COR-L47 (cell line): ENCODE measurements around the gene HIP1R.

ENCODE experiments used
- DNase-seq: peaks from one replicate; lab custom pipeline; 2025; lab: John Stamatoyannopoulos, UW

Gene HIP1R

DNA sequence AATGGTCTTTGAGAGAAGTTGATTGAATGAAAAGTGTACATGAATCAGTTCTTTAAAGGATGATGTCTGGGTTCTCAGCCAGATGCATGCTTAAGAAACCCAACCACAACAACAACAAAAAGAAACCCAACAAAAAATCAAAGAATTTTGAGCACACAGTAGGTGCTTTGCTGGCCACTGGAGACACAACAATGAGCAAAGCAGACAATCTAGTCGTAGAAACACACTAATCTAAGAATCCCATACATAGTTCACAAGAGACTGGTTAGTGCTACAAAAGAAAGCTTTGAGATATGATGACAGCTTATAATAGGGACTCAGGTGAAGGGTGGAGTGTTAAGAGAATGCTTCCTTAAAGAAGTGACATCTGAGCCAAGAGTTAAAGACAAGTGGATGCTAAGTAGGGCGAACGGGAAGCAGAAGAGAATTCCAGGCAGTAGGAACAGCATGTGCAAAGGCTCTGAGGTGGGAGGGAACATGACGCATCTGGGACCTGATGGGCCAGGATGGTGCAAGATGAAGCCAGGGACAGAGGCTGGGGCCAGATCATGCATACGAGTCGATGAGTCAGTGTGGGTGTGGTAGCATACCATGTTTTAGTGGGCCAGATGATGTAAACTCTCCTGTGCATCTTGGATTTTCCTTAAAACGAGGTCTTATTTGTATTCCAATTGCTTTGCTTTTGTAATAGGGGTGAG is 4.6 kb upstream of the HIP1R start:
- DNase-seq, result no peak

DNA sequence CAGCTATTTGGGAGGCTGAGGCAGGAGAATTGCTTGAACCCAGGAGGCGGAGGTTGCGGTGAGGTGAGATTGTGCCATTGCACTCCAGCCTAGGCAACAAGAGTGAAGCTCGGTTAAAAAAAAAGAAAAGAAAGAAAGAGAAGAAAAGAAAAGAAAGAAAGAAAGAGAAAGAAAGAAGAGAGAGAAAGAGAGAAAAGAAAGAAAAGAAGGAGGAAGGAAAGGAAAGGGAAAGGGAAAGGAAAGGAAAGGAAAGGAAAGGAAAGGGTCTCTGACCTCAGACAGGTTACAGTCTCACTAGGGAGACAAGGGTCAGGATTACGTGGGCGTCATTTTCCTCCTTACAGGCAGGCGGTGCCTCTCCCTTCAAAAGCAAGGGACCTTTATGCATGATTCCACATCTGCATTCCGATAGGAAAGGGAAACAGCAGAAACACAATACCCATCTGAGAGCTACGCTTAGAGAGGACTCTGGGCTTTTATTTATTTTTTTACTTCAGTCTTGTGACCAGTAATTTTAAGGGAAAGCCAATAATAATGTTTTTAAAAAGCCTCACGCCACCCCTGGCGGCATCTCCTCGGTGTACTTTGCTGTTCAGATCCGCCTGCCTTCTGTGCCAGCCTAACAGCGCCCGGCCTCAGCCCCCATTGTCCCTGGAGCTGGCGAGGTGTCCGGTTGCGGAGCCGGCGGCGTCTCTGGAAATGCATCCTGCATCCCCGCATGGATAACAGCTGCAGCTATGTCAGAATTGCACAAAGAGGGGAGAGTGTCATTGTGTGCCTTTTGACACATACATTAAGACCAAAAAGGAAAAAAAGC is 945 bp upstream of the HIP1R start:
- peak; percentile 50 for DNase-seq

DNA sequence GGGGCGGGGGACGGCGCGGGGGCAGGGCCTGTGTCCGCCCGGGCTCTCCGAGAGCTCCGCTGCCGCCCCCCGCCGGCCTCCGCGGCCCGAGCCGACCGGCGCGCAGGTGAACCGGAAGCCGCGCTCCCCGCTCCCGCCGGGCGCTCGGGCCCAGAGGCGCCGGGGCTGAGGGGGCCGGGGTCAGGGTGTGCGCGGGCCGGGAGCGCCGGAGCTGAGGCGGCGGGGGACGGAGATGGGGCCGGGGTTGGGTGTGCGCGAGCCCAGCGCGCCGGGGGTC is 431 bp downstream of the HIP1R start:
- DNase-seq, result peak; percentile 16

DNA sequence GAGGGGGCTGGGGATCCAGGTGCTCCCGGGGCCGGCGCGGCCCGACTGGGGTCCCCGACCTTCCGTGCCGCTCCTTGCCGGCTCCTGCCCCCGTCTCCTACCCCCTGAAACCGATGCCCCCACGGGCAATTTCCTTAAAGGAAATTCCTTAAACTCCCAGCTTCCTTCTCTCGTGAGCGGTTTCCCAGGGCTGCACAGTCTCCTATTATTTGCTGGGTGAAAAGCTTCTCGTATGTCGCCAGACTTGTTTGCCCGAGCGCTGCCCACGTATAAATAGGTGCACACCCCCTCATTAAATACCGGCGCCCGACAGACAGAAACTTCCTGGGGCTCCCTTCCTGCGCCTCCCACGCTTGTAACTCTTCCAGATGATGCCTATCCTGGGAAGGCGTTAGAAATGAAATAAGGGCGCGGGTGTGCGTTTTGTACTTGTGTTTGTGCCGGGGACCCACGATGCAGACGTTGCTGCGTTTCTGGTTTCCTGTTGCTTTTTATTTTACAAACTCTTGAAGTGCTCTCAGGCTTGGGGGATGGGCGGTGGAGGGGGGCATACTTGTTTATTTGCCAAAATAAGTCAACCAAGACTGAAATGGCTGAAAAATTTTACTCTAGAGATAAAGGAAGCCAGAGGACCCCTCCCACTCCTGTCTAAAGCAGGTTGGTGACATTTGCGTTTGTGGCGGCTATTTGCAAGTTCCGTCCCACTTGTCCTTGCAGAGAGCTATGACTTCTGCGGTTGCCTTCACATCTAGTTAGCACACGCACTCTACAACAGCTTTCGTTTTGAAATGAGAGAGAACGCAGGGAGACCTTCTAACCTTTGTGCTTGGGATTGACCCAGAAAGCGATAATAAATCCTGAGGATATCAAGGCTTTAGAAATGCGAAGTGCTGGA is 1.0 kb downstream of the HIP1R start:
- peak; percentile 16 for DNase-seq

DNA sequence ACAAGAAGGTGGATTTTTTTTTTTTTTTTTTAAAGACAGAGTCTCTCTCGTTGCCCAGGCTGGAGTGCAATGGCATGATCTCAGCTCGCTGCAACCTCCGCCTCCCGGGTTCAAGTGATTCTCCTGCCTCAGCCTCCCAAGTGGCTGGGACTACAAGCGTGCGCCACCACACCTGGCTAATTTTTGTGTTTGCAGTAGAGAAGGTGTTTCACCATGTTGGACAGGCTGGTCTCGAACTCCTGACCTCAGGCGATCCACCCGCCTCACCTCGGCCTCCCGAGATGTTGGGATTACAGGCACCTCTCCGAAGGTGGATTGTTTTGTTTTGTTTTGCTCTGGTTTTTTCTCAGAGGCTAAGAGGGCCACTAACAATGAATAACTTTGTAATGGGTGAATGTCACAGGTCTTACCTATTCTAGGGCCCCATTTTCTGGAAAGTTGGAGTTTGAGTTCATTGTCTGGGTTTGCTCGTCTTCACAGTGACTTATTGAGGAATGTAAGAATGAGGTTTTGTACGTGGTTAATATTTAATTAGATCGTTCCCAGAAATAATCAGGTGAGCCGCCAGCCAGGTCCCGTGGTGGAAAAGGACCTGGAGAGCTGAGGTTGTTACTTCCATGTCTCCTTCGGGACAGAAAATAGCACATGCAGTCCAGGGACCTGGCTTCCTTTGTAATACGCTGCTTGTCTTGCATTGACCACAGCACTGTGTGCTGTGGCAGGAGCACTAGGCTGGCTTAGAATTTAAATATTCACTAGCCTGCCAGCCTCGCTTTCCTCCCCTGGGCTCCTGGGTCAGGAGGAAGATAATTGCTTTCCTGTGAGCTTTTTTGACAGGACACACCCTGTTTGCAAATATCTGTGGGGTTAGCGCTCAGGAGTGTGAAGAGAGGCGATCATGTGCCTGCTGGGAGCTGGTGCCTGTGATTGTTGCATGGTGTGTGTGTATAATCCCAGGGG is 2.3 kb downstream of the HIP1R start:
- peak; percentile 60 for DNase-seq

DNA sequence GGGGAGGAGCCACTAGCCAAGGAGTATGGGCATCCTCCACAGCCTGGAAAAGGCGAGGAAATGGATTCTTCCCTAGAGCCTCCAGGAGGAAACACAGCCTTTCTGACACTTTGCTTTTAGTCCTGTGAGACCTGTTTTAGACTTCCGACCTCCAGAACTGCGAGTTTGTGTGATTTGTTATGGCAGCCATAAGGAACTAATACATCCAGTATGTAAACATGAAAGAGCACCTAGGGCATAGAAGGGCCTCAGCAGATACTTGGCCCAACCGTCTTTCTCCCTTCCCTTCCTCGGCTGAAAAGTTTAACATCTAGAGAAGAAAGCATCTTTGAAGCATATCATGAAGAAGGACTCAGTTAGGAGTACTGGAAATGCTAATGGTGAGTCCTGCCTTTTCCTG is 3.6 kb downstream of the HIP1R start:
- no peak for DNase-seq

DNA sequence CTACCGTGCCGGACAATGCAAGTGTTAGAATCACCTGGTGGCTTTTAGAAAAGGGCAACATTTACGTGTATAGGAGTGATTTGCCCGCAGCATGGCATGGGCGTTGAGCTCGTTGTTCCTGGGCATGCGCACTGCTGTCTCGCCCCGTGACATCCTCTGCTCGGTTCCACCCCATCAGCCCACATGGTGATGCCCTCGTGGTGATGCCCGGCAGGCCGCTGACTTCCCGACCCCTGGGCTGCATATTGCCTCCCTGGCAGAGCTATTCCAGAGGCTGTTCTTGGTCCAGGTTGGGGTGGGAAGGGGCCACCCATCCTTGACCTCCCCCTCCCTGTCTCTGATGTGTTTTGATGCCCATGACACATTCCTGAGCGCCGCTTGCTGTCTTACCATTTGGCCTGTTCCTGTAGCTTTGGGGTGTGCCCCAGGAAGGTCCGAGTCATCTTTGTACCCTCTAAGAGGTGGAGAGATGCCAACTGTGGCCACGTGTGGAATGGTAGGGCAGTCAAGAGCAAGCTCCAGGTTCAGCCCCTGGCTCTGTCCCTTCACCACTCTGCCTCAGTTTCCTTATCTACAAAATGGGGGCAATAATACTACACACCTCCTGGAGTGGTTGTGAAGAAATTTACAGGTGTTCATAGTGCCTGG is 4.8 kb downstream of the HIP1R start:
- no peak for DNase-seq

DNA sequence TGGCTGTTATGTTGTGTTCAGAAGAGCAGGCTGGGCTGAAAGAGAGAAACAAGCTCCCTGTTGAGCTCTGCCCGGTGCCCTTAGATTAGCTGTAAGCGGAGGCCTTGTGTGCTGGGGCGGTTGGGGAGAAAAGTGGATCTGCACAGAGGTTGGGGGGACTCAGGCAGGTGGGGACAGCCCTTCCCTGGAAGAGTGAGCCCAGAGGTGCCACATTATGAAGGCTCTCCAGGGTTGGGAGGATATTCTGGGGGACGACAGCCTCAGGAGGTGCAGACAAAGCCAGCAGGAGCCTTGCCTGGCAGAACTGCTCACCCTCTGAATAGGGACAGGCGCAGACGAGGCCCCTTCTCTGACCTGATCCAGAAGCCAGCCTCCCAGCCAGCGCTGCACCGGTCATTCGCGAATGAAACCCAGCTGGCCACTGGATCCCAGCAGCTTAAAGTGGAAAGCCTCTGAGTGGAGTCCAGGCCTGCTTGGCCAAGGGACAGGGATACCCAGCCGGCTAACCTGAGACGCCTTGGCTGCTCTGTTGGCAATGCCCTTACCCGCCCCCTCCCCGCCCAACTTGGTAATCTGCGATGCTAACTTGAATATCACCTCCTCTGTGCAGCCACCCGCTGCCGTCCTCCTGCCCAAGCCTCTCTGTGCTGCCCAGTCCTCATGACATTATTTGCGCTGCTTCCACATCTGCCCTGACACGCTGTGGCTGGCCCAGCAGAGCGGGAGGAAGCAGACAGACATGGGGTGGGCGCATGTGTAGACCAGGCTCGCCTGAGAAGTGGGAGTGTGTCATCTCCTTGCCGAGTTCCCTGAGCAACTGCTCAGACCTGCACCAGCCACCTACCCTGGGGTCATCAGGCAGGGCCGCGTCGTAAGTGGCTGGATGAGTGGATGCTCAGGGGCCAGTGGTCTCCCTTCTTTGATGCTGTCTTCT is 5.6 kb downstream of the HIP1R start:
- no peak for DNase-seq

DNA sequence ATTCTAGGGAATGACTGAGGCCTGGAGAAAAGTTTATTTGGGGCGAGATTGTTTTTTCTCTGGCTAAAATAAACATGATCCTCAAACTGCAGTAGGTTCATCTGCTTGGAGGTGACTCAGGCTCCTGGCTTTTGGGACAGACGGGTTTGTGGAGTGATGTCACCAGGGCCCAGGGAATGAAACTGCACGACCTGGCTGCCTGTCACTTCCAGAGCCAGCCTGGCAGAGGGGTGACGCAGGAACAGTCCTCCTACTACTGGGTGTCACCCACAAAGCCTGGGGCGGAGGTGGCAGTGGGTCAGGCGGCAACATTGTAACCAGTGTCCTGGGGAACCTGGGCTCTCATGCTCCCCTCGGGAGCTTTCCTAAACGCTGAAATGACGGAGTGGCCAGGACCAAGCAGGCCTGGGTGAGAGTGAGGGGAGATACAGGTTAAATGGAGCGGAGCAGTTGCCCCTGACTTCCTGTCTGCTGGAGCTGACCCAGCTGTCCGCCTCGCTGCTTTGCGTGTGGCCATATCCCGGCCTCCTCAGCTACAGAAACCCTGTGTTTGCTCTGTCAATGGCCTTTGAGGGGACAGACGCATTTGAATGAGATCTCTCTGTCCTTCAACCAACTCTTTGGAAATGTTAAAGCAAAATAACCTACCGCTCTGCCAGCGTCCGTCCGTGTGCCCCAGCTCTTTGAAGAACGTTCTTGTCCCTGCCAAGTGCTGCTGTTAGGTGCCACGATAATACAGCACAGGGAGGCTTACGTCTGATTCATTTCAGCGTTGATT is 6.5 kb downstream of the HIP1R start:
- DNase-seq, result no peak

DNA sequence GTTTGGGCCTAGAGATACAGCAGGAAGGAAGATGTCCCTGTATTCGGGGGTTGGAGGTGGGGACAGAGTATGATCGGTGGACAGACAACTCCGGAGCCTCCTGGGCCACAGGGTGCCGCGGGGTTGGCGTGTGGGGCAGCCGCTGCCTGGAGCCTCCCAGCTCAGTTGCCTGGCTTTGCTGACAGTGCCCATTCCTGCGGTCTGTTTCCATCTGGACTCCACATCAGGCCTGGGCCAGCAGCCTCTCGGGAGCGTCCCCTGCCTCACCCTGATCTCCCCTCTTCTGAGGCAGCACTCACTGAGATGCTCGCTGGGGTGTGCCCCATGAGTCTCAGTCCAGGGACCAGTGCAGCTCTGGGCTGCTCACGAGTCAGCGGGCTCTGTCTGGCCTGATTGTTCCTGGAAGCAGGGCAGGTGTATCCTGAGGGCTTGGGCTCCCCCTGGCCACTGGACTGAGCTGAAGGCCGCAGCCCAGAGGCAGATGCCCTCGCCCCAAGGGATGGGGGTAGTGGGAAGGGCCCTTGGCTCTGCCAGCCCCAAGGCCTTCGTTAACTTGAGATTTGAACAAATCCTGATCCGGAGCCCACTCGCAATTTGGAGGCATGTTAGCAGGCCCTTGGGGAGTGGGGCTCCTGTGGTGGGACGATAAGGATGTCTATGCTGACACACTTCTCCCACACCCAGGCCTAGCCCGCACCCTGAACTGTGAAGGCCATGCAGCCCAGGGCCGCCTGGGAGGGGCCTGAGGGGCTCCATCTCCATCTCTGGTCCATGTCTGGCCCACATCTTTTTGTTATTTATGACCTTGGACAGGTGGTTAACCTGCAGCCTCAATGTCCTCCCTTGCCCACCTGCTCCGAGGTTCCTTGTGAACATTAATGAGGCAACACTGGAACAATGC is 7.5 kb downstream of the HIP1R start:
- no peak for DNase-seq

DNA sequence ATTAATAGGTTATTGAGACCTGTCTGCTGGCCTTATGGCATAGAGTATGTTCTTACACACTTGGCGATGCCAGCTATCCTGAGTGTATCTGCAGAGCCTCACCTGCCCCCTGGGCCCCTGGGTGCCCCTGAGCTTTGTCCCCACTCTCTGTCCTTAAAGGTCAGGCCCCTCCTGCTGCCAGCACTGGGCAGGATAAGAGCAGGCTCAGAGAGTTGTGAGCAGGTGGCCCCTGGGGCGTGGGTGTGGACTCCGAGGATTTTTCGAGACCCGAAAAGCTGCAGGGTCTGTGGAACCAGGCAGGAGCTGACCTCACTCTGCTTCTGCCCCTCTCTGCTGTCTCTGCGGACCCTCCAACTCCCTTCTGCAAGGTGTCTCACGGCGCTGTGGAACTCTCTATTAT is 8.2 kb downstream of the HIP1R start:
- no peak for DNase-seq

DNA sequence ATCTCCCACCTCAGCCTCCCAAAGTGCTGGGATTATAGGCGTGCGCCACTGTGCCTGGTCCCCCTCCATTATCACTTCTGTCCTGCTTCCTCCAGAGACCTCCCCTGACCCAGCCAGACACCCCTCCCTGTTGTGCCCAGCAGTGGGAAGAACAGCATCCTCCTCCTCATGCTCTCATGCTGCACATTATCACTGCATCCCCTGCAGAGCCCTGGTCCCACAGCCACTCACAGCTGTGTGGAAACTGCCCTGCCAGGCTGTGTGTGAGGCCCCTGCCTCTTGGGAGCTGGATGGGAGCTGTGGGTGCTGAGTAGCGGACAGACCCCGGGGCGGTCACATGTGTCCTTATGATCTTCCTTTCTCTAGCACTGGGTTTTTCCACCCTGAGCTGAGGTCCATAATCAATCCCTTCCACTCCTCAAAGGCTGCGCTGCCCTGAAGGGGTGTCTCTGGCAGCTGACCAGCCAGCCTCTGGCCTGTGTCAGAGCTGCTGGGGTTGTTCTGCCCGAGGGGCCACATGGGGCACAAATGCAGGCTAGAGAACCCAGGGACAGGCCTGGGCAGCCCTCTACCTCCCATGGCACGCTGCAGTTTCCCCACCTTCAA is 9.2 kb downstream of the HIP1R start:
- DNase-seq, result no peak

DNA sequence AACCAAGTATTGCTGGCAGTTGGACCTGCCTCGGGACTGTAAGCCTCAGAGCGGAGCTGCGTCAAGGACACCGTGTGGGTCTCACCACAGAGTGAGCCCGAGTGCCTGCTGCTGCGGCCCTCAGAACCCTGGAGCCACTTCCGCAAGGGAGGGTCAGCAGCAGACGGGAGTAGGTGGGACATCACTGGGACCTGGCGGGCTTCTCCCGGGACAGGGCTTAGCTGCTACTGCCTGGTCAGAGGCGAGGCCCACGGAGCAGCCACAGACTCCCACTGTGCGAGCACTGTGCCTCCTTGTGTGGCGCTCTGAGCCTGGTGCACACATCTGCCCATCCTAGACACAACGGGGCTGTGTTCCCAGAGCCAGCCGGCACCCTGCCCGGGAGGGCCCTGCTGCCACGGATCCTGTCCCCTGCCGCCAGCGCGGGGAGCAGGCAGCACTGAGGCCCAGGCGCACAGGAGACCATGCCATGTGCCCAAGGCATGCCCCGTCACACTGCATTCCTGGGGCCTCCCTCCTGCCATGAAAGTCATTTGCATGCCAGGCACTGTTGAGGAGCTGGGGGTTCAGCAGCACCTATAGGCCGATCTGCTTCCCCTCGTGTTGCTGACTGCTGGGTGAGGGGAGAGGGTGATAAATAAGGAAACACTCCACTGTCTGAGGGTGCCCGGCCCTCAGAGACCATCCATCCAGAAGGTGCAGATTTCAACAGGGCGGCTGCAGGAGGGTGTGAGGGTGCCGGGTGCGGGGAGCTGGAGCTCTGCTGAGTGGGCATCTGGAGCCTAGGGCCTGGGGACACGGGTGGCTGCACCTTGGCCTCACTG is 10.0 kb downstream of the HIP1R start:
- DNase-seq, result no peak

DNA sequence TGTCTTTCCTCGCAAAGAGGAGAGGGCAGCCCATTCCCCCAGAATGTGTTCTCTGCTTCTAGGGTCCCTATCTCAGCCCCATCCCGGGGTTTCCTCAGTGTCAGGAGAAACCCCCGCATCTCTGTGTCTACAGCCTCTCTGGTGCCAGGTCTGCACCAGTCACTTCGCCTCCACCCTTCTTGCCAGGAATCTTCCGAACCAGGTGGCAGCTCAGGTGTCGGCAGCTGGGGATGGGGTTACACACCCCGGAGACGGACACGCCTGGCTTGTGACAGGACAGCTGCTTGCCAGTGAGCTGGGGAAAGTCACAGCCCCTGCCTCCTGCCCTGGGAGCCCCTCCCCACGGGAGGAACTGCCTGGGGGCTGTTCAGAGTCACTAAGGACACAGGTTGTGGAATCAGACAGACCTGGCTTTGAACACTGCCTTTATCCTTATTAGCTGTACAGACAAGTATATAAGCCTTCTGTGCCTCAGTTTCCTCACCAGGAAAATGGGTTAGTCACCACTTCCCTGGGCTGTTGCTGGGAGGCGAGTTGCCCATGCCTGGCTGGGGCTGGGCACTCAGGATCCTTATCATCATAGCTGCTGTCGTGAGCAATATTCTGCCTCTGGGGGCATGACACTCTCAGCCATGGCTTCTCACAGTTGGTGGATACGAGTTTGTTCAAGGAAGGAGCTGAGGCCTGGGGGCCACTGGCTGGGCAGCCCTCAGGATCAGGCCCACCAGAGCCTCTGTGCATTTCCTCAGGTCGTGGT is 10.8 kb downstream of the HIP1R start:
- DNase-seq, result no peak

DNA sequence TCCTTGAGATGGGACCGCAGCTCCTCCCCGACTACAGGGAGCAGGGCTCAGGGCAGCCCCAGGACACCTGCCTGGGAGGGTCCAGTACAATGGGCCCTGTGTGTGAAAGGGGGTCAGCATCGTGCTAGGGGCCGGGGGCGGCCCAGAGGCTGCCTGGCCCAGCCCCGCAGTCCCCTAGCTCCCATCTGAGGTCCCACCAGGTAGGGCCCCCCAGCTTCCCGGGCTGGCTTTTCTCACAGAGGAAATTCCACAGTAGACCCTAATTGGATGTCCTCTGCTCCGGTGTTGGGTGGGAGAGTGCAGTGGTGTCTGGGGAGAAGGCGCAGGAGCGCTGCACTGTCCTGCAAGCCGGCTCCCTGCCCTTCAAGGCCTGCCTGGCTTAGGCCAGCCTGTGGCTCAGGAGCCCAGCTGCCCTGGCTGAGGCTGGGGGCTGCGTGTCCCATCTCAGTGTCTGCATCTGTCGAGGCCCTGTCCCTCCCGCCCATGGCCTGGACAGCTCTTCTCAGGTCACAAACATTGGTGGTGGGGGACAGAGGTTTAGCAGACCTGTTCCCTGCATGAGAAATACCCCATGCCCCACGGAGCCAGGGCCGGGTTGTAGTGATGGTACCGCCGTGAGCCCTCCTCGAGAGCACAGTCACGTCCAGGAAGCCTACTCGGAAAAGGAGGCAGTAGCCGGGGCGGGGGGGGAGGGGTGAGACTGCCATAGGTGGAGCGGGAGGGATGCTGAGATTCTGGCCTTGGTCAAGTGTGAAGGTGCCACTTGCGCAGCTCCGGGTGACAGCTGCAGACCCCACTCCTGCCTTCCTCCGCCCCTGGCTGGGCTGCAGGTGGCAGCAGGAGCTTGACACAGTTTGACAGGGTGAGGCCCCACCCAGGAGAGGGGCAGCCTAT is 11.6 kb downstream of the HIP1R start:
- no peak for DNase-seq
